Lung (tissue), 12 donors: ENCODE measurements around the gene CERK. TPM values are rescaled to one million over a fixed set of nuclear protein-coding genes. Genes with fewer than 3 reads are reported as not detected.
"Not testable (repeated sequence)": the region's sequence is repeated elsewhere in the genome, so short reads cannot be mapped to it uniquely, and the experiment has no call there.

Experiments used
- ATAC-seq: fragments of 200-7000 bp; cut with Tn5 transposase; one replicate; pipeline ENCODE4 v1.9.1; 2020; ENCODE audit warnings: moderate number of reproducible peaks; ENCODE audit not compliant: insufficient read depth, low FRiP score
- DNase-seq, 3 donors: peaks; one replicate each; pipeline ENCODE4 v3.0.0-alpha.2; 2013 to 2017
- H3K27ac ChIP-seq, 2 donors: one replicate each; pipeline ENCODE4 v1.5.1; 2013; ENCODE audit warnings: mild to moderate bottlenecking in 2 of 2, moderate library complexity in 2 of 2, control low read depth in 1 of 2, inconsistent platforms in 1 of 2, low read depth in 1 of 2, low read length in 1 of 2
- H3K27me3 ChIP-seq, 3 donors: one replicate each; pipeline ENCODE4 v1.5.1; 2013; ENCODE audit warnings: low read length in 2 of 3; ENCODE audit not compliant: control insufficient read depth in 3 of 3, insufficient read depth in 3 of 3
- H3K36me3 ChIP-seq, 4 donors: one replicate each; pipeline ENCODE4 v1.5.1; 2013; ENCODE audit warnings: low read length in 4 of 4, mild to moderate bottlenecking in 1 of 4, moderate library complexity in 1 of 4; ENCODE audit not compliant: control insufficient read depth in 4 of 4, insufficient read depth in 4 of 4
- H3K4me1 ChIP-seq, 5 donors: one replicate each; pipeline ENCODE4 v1.5.1; 2013; ENCODE audit warnings: low read length in 5 of 5, mild to moderate bottlenecking in 2 of 5, moderate library complexity in 1 of 5; ENCODE audit not compliant: control insufficient read depth in 5 of 5, insufficient read depth in 5 of 5
- H3K4me3 ChIP-seq: one replicate; pipeline ENCODE4 v1.5.1; 2013; ENCODE audit warnings: mild to moderate bottlenecking, control low read depth, moderate library complexity
- H3K9ac ChIP-seq, 2 donors: one replicate each; pipeline ENCODE4 v1.5.1; 2013; ENCODE audit warnings: low read length in 2 of 2, control low read depth in 1 of 2; ENCODE audit not compliant: insufficient read depth in 1 of 2
- H3K9me3 ChIP-seq, 4 donors: one replicate each; pipeline ENCODE4 v1.5.1; 2013; ENCODE audit warnings: low read length in 3 of 4, mild to moderate bottlenecking in 1 of 4, moderate library complexity in 1 of 4; ENCODE audit not compliant: control insufficient read depth in 4 of 4, insufficient read depth in 3 of 4
- WGBS, 2 donors: extraction: QIAGEN DNeasy Blood & Tissue Kit; methylation state at CpG; one replicate each; pipeline ENCODE4 v1.1.7; 2013; 5-methylcytosine and 5-hydroxymethylcytosine counted together
- polyA plus RNA-seq, 2 donors: library from polyadenylated mRNA; stranded (reverse); fragments of 200-250 nt; gene quantifications; one replicate each; pipeline ENCODE4 v1.2.1, GENCODE V29; 2013
- total RNA-seq, 2 donors: library from RNA; depleted of rRNA in 1 of 2; stranded (reverse); fragments of >200 nt in 1 of 2; gene quantifications; one replicate each; pipeline ENCODE4 v1.2.1, GENCODE V29; 2014 to 2021
- TF ChIP-seq, protein P1 (sequence below): IDR thresholded peaks from 2 replicates; pipeline ENCODE4 v1.5.1; 2012; ENCODE audit warnings: mild to moderate bottlenecking; ENCODE audit errors: control extremely low read depth, extremely low read depth
- donor health status: control.
- donor health status: control.
- donor health status: Bipolar disorder and iron deficiency.
- donor health status: healthy.
- donor health status: DM: yes; HTN: yes; CAD: no.

CERK gene
- total and polyA plus RNA-seq, 4 donors, result 12.1 to 36.2 (median 31.7) TPM

DNA sequence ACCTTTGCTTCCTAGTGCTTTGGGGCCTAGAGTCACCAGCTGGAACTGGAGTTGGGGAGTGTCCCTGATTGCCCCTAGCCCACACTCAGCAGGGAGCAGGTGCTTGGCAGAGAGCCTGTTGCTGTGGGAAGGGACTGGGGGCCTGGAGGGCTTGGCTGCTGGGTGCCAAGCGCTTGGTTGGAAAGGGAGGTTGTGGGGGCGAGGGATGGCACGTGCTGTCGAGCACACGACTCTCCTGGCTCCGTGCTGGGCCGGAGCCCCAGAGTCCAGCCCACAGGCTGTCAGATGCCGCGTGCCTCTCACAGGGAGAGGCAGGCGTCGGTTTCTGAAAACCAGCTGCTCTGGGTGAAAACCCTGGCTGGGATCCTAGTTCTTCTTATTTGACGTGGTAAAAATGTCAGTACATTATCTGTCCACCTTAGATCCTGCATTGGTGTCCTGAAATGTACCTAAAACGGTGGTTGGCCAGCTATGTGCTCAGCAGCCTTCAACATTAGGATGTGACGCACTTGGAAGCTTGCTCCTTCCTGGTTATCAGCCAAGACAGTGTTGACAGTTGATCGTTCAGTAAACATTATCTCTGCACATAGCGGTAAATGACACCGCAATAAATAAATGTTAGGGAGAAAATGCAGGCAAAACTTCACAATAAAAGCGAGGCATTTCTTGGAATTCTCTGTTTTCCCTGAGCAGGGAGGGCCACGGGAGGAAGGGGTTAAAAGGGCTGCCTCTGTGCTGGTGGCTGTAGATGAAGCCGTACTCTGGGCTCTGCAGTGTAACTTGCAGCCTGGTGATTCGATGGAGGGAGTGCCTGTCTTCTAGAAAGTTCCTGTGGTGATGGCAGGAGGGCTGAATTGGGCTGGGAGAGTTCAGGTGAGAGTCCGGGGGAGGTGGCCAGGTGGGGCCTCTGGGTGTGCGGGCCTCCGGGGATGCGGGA, 88.6 kb downstream of the CERK start:
- Histone ChIP-seq H3K9me3 (no peaks in the 10 kb centered on the region), H3K27me3 (no peaks in the 10 kb centered on the region), H3K9ac (no peak overlapping the region), H3K4me3 (no peak overlapping the region), H3K27ac (peak overlapping the region in 1 of 2 donors; percentile 89), H3K4me1 (peaks cover 7 to 38% (median 16%) of the 10 kb centered on the region in 5 donors), H3K36me3 (no peaks in the 10 kb centered on the region)
- 46 to 47% methylated on average over 25 of the region's 25 CpGs for WGBS, 2 donors
- no peak for ATAC-seq
- TF ChIP-seq, protein P1, sequence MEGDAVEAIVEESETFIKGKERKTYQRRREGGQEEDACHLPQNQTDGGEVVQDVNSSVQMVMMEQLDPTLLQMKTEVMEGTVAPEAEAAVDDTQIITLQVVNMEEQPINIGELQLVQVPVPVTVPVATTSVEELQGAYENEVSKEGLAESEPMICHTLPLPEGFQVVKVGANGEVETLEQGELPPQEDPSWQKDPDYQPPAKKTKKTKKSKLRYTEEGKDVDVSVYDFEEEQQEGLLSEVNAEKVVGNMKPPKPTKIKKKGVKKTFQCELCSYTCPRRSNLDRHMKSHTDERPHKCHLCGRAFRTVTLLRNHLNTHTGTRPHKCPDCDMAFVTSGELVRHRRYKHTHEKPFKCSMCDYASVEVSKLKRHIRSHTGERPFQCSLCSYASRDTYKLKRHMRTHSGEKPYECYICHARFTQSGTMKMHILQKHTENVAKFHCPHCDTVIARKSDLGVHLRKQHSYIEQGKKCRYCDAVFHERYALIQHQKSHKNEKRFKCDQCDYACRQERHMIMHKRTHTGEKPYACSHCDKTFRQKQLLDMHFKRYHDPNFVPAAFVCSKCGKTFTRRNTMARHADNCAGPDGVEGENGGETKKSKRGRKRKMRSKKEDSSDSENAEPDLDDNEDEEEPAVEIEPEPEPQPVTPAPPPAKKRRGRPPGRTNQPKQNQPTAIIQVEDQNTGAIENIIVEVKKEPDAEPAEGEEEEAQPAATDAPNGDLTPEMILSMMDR, result no peak
- DNase-seq, result peak; percentile 89 to 91 (median 90)

- not testable (repeated sequence) for H3K4me3 ChIP-seq, H3K9ac ChIP-seq, H3K36me3 ChIP-seq, ATAC-seq, H3K27ac ChIP-seq, H3K9me3 ChIP-seq, H3K27me3 ChIP-seq, DNase-seq
- peaks cover 6 to 35% (median 14%) of the 10 kb centered on the region in 5 donors for H3K4me1 ChIP-seq
- whole genome bisulfite sequencing, 2 donors, result 96% methylated on average over 2 of the region's 2 CpGs
These were observed 89.7 kb downstream of the CERK start for GRCh38 chr22:46648225-46648820.

GRCh38 chr22:46646531-46647215, 91.4 kb downstream of the CERK start:
- TF ChIP-seq, protein P1, result no peak
- 78 to 92% methylated on average over 10 of the region's 10 CpGs for WGBS, 2 donors
- Histone ChIP-seq H3K4me3 (no peak overlapping the region), H3K4me1 (peaks cover 6 to 31% (median 9%) of the 10 kb centered on the region in 5 donors), H3K9ac (no peak overlapping the region), H3K36me3 (no peaks in the 10 kb centered on the region), H3K27ac (peak overlapping the region in 1 of 2 donors; percentile 34), H3K9me3 (no peaks in the 10 kb centered on the region), H3K27me3 (no peaks in the 10 kb centered on the region)
- no peak for DNase-seq
- ATAC-seq, result no peak

GRCh38 chr22:46642840-46643480, 95.1 kb downstream of the CERK start:
- peaks cover 8 to 26% (median 16%) of the 10 kb centered on the region in 5 donors for H3K4me1 ChIP-seq
- H3K27me3 ChIP-seq, H3K36me3 ChIP-seq, H3K4me3 ChIP-seq, H3K9me3 ChIP-seq, H3K27ac ChIP-seq, DNase-seq, ATAC-seq, H3K9ac ChIP-seq: not testable (repeated sequence)
- 92% methylated on average over 5 of the region's 5 CpGs for WGBS, 2 donors
